Measurements from ENCODE around the gene SIGMAR1. TPM values are rescaled to one million over a fixed set of nuclear protein-coding genes. Genes with fewer than 3 reads are reported as not detected.

Gene SIGMAR1
- total RNA-seq, 1 donor from 2014 or later = 73.2 TPM

- H3K4me1 ChIP-seq (ENCODE audit: insufficient read depth, low read length) = peaks cover 16% of the 10 kb centered on the region
- H3K9ac ChIP-seq (ENCODE audit: low read length) = no peak overlapping the region
- peaks cover 12% of the 10 kb centered on the region for H3K27me3 ChIP-seq (ENCODE audit: insufficient read depth, low read length)
- Mint-ChIP-seq H3K4me1 (ENCODE audit: low read depth, unreplicated experiment) (peaks cover 4% of the 10 kb centered on the region), H3K36me3 (ENCODE audit: low read depth, unreplicated experiment) (peaks cover 3% of the 10 kb centered on the region), H3K27ac (ENCODE audit: unreplicated experiment) (no peak overlapping the region), H3K9me3 (ENCODE audit: unreplicated experiment) (no peaks in the 10 kb centered on the region), H3K4me3 (ENCODE audit: unreplicated experiment) (no peak overlapping the region), H3K27me3 (ENCODE audit: low read depth, unreplicated experiment) (peaks cover 26% of the 10 kb centered on the region)
- H4K20me1 ChIP-seq (ENCODE audit: insufficient read depth, low read length) = peaks cover 27% of the 10 kb centered on the region
- H3K9me3 ChIP-seq (ENCODE audit: insufficient read depth, low read depth, low read length) = no peaks in the 10 kb centered on the region
- FAIRE-seq (no peak), DNase-seq (ENCODE audit: low read depth) (no peak)
- H3K27ac ChIP-seq (ENCODE audit: low read depth, low read length) = no peak overlapping the region
- no peaks in the 10 kb centered on the region for H3K36me3 ChIP-seq (ENCODE audit: insufficient read depth, low read length)
- TF ChIP-seq EZH2 (IDR thresholded peaks at IDR 0.05; ENCODE audit: insufficient read depth, low read length) = no peak
- TF ChIP-seq, protein P1, sequence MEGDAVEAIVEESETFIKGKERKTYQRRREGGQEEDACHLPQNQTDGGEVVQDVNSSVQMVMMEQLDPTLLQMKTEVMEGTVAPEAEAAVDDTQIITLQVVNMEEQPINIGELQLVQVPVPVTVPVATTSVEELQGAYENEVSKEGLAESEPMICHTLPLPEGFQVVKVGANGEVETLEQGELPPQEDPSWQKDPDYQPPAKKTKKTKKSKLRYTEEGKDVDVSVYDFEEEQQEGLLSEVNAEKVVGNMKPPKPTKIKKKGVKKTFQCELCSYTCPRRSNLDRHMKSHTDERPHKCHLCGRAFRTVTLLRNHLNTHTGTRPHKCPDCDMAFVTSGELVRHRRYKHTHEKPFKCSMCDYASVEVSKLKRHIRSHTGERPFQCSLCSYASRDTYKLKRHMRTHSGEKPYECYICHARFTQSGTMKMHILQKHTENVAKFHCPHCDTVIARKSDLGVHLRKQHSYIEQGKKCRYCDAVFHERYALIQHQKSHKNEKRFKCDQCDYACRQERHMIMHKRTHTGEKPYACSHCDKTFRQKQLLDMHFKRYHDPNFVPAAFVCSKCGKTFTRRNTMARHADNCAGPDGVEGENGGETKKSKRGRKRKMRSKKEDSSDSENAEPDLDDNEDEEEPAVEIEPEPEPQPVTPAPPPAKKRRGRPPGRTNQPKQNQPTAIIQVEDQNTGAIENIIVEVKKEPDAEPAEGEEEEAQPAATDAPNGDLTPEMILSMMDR (IDR thresholded peaks at IDR 0.05; ENCODE audit: insufficient read depth, low read depth, low read length) = no peak
- H2AFZ ChIP-seq (ENCODE audit: low read depth, low read length) = no peak overlapping the region
- H3K4me3 ChIP-seq (ENCODE audit: insufficient read depth, low read depth, low read length) = no peak overlapping the region
- H3K79me2 ChIP-seq (ENCODE audit: insufficient read depth, low read length) = peaks cover 25% of the 10 kb centered on the region
- no peak overlapping the region for H3K4me2 ChIP-seq (ENCODE audit: low read length)
These were observed 2.9 kb downstream of the SIGMAR1 start for GRCh38 chr9:34634551-34635248.

DNA sequence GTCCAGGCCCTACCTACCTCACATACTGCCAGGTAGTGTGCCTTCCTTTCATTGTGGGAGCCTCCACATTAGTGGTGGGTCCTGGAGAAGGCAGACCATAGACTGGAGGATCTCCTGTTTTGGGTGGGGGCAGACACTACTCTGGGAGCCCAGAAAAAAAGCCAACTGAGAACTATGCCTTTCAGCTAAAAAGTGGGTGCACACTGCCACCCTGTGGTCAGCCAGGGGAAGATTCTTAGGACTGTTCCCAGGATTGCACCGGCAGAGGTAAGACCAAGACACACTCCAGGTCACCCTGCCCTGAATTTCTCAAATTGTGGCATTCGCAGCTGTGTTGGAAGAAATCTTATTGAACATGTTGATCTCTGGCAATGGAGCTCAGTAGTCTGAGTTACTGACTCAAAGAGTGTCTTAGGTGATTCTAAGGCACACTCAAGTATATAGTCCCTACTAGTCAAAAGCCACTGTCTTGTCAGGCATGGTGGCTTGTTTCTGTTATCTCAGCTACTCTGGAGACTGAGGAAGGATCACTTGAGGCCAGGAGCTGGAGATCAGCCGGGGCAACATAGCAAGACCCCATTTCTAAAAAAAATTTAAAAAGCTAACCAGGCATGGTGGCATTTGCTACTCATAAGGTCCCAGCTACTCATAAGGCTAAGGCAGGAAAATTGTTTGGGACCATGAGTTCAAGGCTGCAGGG, 3.6 kb downstream of the SIGMAR1 start:
- Histone ChIP-seq H3K4me3 (ENCODE audit: insufficient read depth, low read depth, low read length) (no peak overlapping the region), H3K27me3 (ENCODE audit: insufficient read depth, low read length) (peaks cover 19% of the 10 kb centered on the region), H3K9me3 (ENCODE audit: insufficient read depth, low read depth, low read length) (no peaks in the 10 kb centered on the region), H3K9ac (ENCODE audit: low read length) (no peak overlapping the region), H2AFZ (ENCODE audit: low read depth, low read length) (no peak overlapping the region), H3K79me2 (ENCODE audit: insufficient read depth, low read length) (peaks cover 25% of the 10 kb centered on the region), H3K4me1 (ENCODE audit: insufficient read depth, low read length) (peaks cover 19% of the 10 kb centered on the region), H3K4me2 (ENCODE audit: low read length) (no peak overlapping the region), H4K20me1 (ENCODE audit: insufficient read depth, low read length) (peaks cover 27% of the 10 kb centered on the region), H3K27ac (ENCODE audit: low read depth, low read length) (no peak overlapping the region), H3K36me3 (ENCODE audit: insufficient read depth, low read length) (no peaks in the 10 kb centered on the region)
- H3K4me1 Mint-ChIP-seq (ENCODE audit: low read depth, unreplicated experiment) = peaks cover 4% of the 10 kb centered on the region
- TF ChIP-seq, protein P1 (IDR thresholded peaks at IDR 0.05; ENCODE audit: insufficient read depth, low read depth, low read length) = peak; percentile 88
- no peak for TF ChIP-seq EZH2 (IDR thresholded peaks at IDR 0.05; ENCODE audit: insufficient read depth, low read length)
- H3K36me3 Mint-ChIP-seq (ENCODE audit: low read depth, unreplicated experiment) = peaks cover 3% of the 10 kb centered on the region
- H3K9me3 Mint-ChIP-seq (ENCODE audit: unreplicated experiment) = no peaks in the 10 kb centered on the region
- DNase-seq (ENCODE audit: low read depth) (peak; percentile 16), FAIRE-seq (peak; percentile 39)
- peaks cover 33% of the 10 kb centered on the region for H3K27me3 Mint-ChIP-seq (ENCODE audit: low read depth, unreplicated experiment)
- peak overlapping the region; percentile 5 for H3K4me3 Mint-ChIP-seq (ENCODE audit: unreplicated experiment)
- H3K27ac Mint-ChIP-seq (ENCODE audit: unreplicated experiment) = no peak overlapping the region

All from astrocyte (in vitro differentiated cells and primary cell).